ENCODE results near the gene LRG1. TPM values are rescaled to one million over a fixed set of nuclear protein-coding genes. Genes with fewer than 3 reads are reported as not detected.
"Not testable (repeated sequence)": the region's sequence is repeated elsewhere in the genome, so short reads cannot be mapped to it uniquely, and the experiment has no call there.

The LRG1 gene
- total RNA-seq, 4 donors from 2014 or later, result 2.1 to 8.5 TPM; not detected in 2

GRCh38 chr19:4568886-4569285, 29.1 kb upstream of the LRG1 start:
- Histone ChIP-seq H3K36me3 (no peaks in the 10 kb centered on the region), H3K27ac (no peak overlapping the region), H3K9me3 (no peaks in the 10 kb centered on the region), H3K4me1 (no peaks in the 10 kb centered on the region), H3K27me3 (peaks cover 32% of the 10 kb centered on the region), H3K4me3 (no peak overlapping the region)
- no peak for TF ChIP-seq POLR2A (IDR thresholded peaks at IDR 0.05)
- no peak for TF ChIP-seq CTCF (IDR thresholded peaks at IDR 0.05)
- no peak for TF ChIP-seq EP300 (IDR thresholded peaks at IDR 0.05)
- TF ChIP-seq POLR2AphosphoS5 (IDR thresholded peaks at IDR 0.05), result no peak
- ATAC-seq, result no peak
- WGBS, 2 donors (ENCODE audit: low coverage in 1 of 2), result 78 to 86% methylated on average over 4 to 7 of the region's 7 CpGs

- H3K4me3 ChIP-seq, result no peak overlapping the region
- H3K36me3 ChIP-seq, result no peaks in the 10 kb centered on the region
- peak; percentile 60 for ATAC-seq
- H3K9me3 ChIP-seq, result no peaks in the 10 kb centered on the region
- 15 to 55% methylated on average over 4 to 8 of the region's 14 CpGs for WGBS, 2 donors (ENCODE audit: low coverage in 1 of 2)
- TF ChIP-seq POLR2A (IDR thresholded peaks at IDR 0.05) (no peak), EP300 (IDR thresholded peaks at IDR 0.05) (no peak), POLR2AphosphoS5 (IDR thresholded peaks at IDR 0.05) (no peak), CTCF (IDR thresholded peaks at IDR 0.05) (peak in 3 of 4 experiments; percentile 49 to 68 (median 65))
- H3K27me3 ChIP-seq, result peaks cover 20% of the 10 kb centered on the region
- no peaks in the 10 kb centered on the region for H3K4me1 ChIP-seq
- peak overlapping the region in 1 of 4 donors; percentile 47 for H3K27ac ChIP-seq
Measured at GRCh38 chr19:4567584-4568071, 27.8 kb upstream of the LRG1 start.

- Histone ChIP-seq H3K4me3 (no peak overlapping the region), H3K36me3 (no peaks in the 10 kb centered on the region), H3K27ac (no peak overlapping the region), H3K4me1 (no peaks in the 10 kb centered on the region), H3K27me3 (peaks cover 17% of the 10 kb centered on the region), H3K9me3 (no peaks in the 10 kb centered on the region)
- WGBS, 2 donors (ENCODE audit: low coverage in 1 of 2), result 85 to 91% methylated on average over 19 to 20 of the region's 35 CpGs
- TF ChIP-seq EP300 (IDR thresholded peaks at IDR 0.05), result no peak
- TF ChIP-seq POLR2AphosphoS5 (IDR thresholded peaks at IDR 0.05), result no peak
- TF ChIP-seq CTCF (IDR thresholded peaks at IDR 0.05), result no peak
- no peak for TF ChIP-seq POLR2A (IDR thresholded peaks at IDR 0.05)
- ATAC-seq, result no peak
Measured at GRCh38 chr19:4566402-4567051, 26.7 kb upstream of the LRG1 start.

GRCh38 chr19:4563562-4563961, 23.7 kb upstream of the LRG1 start:
- H3K4me3 ChIP-seq, H3K9me3 ChIP-seq, ATAC-seq, H3K27ac ChIP-seq, H3K36me3 ChIP-seq, H3K4me1 ChIP-seq: not testable (repeated sequence)
- WGBS, 2 donors (ENCODE audit: low coverage in 1 of 2), result 63 to 66% methylated on average over 2 to 3 of the region's 5 CpGs
- peaks cover 17% of the 10 kb centered on the region for H3K27me3 ChIP-seq

- not testable (repeated sequence) for H3K4me3 ChIP-seq, H3K27ac ChIP-seq, H3K36me3 ChIP-seq, H3K4me1 ChIP-seq, ATAC-seq, H3K9me3 ChIP-seq
- WGBS, 2 donors (ENCODE audit: low coverage in 1 of 2), result 82% methylated on average over 6 of the region's 7 CpGs; no CpG with 5 or more reads in 1 of the 2 donors
- H3K27me3 ChIP-seq, result peaks cover 19% of the 10 kb centered on the region
Measured at GRCh38 chr19:4562085-4562484, 22.2 kb upstream of the LRG1 start.

- H3K27me3 ChIP-seq, result peaks cover 6% of the 10 kb centered on the region
- ATAC-seq, result peak; percentile 65
- TF ChIP-seq CTCF (IDR thresholded peaks at IDR 0.05) (no peak), POLR2A (IDR thresholded peaks at IDR 0.05) (no peak), POLR2AphosphoS5 (IDR thresholded peaks at IDR 0.05) (peak; percentile 65)
- no peaks in the 10 kb centered on the region for H3K9me3 ChIP-seq
- H3K4me3 ChIP-seq, result peak within 1 kb of the TSS in 1 of 2 donors; percentile 43
- H3K27ac ChIP-seq, result peak within 1 kb of the TSS in 3 of 4 donors; percentile 54 to 66 (median 62)
- H3K4me1 ChIP-seq, result peaks cover 0 to 6% (median 3%) of the 10 kb centered on the region in 3 donors
- 73% methylated on average over 4 of the region's 13 CpGs; no CpG with 5 or more reads in 1 of the 2 donors for WGBS, 2 donors (ENCODE audit: low coverage in 1 of 2)
- H3K36me3 ChIP-seq, result no peaks in the 10 kb centered on the region
Measured at GRCh38 chr19:4559569-4559968, 19.7 kb upstream of the LRG1 start, which contains the start of gene SEMA6B. SEMA6B (minus strand) TSS chr19:4559684; CDS start chr19:4558457, 1,227 bp downstream.

Data from gastroesophageal sphincter (tissue), 4 donors.